ENCODE measurements around the gene MICAL3. TPM values are rescaled to one million over a fixed set of nuclear protein-coding genes. Genes with fewer than 3 reads are reported as not detected.

The MICAL3 gene
- total and polyA plus RNA-seq, 9 donors = 17.5 to 106 (median 81.3) TPM

DNA sequence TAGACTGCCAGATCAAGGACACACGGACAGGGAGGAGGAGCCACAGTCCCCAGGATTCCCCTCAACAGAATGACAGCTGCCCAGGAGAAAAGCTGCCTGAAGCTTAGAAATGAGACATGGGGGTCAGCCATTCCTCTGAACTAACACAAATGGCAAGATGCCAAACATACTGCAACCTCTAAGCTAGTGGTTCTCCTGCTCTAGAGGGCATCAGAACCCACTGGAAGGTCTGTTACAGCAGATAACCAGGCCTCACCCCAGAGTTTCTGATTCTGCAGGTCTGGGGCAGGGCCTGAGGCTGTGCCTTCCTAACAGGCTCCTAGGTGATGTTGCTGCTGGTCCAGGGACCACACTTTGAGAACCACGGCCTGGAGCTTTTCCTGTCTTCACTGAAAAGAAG is 221.5 kb downstream of the MICAL3 start:
- TF ChIP-seq EP300 (IDR thresholded peaks at IDR 0.05) = no peak
- TF ChIP-seq, protein P1, sequence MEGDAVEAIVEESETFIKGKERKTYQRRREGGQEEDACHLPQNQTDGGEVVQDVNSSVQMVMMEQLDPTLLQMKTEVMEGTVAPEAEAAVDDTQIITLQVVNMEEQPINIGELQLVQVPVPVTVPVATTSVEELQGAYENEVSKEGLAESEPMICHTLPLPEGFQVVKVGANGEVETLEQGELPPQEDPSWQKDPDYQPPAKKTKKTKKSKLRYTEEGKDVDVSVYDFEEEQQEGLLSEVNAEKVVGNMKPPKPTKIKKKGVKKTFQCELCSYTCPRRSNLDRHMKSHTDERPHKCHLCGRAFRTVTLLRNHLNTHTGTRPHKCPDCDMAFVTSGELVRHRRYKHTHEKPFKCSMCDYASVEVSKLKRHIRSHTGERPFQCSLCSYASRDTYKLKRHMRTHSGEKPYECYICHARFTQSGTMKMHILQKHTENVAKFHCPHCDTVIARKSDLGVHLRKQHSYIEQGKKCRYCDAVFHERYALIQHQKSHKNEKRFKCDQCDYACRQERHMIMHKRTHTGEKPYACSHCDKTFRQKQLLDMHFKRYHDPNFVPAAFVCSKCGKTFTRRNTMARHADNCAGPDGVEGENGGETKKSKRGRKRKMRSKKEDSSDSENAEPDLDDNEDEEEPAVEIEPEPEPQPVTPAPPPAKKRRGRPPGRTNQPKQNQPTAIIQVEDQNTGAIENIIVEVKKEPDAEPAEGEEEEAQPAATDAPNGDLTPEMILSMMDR (IDR thresholded peaks at IDR 0.05) = no peak
- no peak for TF ChIP-seq POLR2A (IDR thresholded peaks at IDR 0.05)
- Histone ChIP-seq H3K36me3 (no peaks in the 10 kb centered on the region), H3K4me1 (ENCODE audit: insufficient read depth) (no peaks in the 10 kb centered on the region), H3K27ac (no peak overlapping the region), H3K9me3 (no peaks in the 10 kb centered on the region), H3K4me3 (no peak overlapping the region), H3K27me3 (no peaks in the 10 kb centered on the region)
- DNase-seq = no peak
- 74 to 77% (median 76%) methylated on average over 2 of the region's 2 CpGs for WGBS, 3 donors
- intact Hi-C loops (cut with DNase I) = no loop called here

DNA sequence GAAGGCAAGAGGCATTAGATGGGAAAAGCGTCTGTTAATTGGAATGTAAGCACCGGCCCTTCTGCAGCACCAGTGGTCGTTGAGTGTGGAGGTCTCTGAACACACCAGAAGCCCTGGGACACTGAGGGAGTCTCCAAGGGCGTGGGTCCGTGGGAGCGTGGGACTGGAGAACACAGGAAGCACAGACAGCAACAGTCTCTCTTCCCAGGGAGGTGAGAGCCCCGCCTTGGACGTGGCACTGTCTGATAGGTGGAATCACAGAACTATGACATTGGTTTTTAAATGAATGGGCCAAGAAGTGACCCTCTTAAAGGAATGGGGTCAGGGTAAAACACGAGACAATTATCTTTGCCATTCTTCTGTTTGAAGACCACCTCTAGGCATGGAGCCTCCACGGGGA is 221.9 kb downstream of the MICAL3 start:
- no peak for DNase-seq
- Histone ChIP-seq H3K4me1 (ENCODE audit: insufficient read depth) (no peaks in the 10 kb centered on the region), H3K9me3 (no peaks in the 10 kb centered on the region), H3K27ac (no peak overlapping the region), H3K4me3 (no peak overlapping the region), H3K36me3 (no peaks in the 10 kb centered on the region), H3K27me3 (no peaks in the 10 kb centered on the region)
- WGBS, 3 donors = 75 to 84% (median 80%) methylated on average over 10 of the region's 10 CpGs
- intact Hi-C loops (cut with DNase I) = no loop called here
- no peak for TF ChIP-seq EP300 (IDR thresholded peaks at IDR 0.05)
- no peak for TF ChIP-seq POLR2A (IDR thresholded peaks at IDR 0.05)
- TF ChIP-seq, protein P1 (IDR thresholded peaks at IDR 0.05) = no peak

DNA sequence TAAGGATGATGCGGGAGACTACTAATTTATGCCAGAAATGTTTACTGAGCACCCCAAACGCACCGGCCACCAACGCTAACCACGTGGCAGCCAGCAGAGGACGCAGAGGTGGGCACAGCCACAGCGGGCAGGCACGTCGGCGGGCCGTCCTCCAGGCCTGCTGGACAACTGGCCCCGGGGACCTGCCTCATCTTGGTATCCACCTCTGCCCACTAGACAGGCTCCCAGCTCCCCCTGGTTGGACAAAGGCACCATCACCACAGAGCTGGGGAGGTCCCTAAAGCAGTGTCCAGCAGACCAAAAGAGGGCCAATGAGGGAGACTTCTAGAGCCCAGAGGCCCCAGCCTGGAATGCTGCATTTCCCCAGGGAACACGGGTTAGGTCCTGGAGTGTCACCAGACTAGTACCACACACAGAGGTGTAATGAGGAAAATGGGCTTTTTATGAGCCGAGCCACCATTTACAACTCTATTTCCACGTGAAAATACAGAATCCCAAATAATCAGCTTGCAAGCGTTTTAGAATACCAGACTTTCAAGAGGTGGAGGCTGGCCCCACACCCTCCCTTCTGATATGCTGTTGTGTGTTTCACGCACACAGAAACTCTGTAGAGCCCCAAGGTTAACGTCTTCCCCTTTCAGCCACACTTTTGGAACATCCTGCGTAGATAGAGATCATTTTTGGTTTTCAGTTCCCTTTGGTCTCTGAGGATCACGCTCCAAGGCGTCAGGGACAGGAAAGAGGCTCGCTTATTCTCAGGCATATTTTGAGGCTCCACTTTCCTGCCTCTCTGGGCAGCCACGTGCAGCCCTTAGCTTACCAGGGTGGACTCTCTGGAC is 226.4 kb downstream of the MICAL3 start:
- no peak for DNase-seq
- Histone ChIP-seq H3K27ac (no peak overlapping the region), H3K9me3 (no peaks in the 10 kb centered on the region), H3K4me3 (no peak overlapping the region), H3K27me3 (no peaks in the 10 kb centered on the region), H3K36me3 (no peaks in the 10 kb centered on the region), H3K4me1 (ENCODE audit: insufficient read depth) (no peaks in the 10 kb centered on the region)
- 91 to 92% (median 92%) methylated on average over 17 to 23 of the region's 23 CpGs for WGBS, 3 donors
- intact Hi-C loops (cut with DNase I) = no loop called here
- TF ChIP-seq EP300 (IDR thresholded peaks at IDR 0.05) (no peak), POLR2A (IDR thresholded peaks at IDR 0.05) (no peak)
- TF ChIP-seq, protein P1 (IDR thresholded peaks at IDR 0.05) = no peak

DNA sequence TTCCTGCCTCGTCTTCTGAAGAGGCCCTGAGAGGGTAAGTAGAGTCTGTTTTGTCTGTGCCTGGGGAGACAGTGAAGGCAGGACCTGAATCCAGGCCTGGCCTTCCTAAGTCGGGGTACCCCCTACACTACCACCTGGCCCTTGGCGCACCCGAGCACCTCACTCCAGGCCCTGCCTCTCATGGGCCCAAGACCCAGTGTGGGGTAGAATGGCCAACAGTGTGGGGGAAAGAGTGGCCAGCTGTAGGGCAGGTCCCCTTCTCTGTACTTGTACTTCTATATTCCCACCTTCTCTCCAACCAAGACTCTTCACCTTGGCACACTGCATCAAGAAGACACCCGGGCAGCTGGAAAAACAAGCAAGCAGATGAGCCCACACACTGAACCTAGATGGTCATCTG is 227.7 kb downstream of the MICAL3 start:
- Histone ChIP-seq H3K27me3 (no peaks in the 10 kb centered on the region), H3K9me3 (no peaks in the 10 kb centered on the region), H3K4me1 (ENCODE audit: insufficient read depth) (no peaks in the 10 kb centered on the region), H3K27ac (no peak overlapping the region), H3K4me3 (no peak overlapping the region), H3K36me3 (no peaks in the 10 kb centered on the region)
- DNase-seq = no peak
- TF ChIP-seq POLR2A (IDR thresholded peaks at IDR 0.05) (no peak), EP300 (IDR thresholded peaks at IDR 0.05) (no peak)
- TF ChIP-seq, protein P1 (IDR thresholded peaks at IDR 0.05) = no peak
- 88 to 94% (median 93%) methylated on average over 5 of the region's 5 CpGs for WGBS, 3 donors
- intact Hi-C loops (cut with DNase I) = no loop called here
